ENCODE data around the gene FXR2.

- TF ChIP-seq CTCF (IDR thresholded peaks at IDR 0.05; ENCODE audit: insufficient read depth, low read length, poor library complexity, severe bottlenecking) (no peak), EZH2phosphoT487 (conservative IDR thresholded peaks at IDR 0.05; ENCODE audit: low read length) (no peak)
Observed at GRCh38 chr17:7626307-7626706, 11.6 kb upstream of the FXR2 start.
